SU-DHL-6 (cell line): Measurements from ENCODE around the gene LTC4S.

Experiments used
- EZH2phosphoT487 ChIP-seq: fragments of 200-600 bp; sonication (generic), shearing (Covaris generic); conservative IDR thresholded peaks from 2 replicates; pipeline ENCODE4 v1.6.1; 2018; ENCODE audit warnings: mild to moderate bottlenecking, antibody characterized with exemption, low read length, moderate library complexity, mixed read lengths
- TF ChIP-seq, protein P1 (sequence below): fragments of 200-600 bp; sonication (generic); IDR thresholded peaks from one replicate; pipeline ENCODE4 v1.5.1; 2017; ENCODE audit warnings: antibody characterized with exemption, mild to moderate bottlenecking, low read length, moderate library complexity; ENCODE audit not compliant: insufficient read depth, poor library complexity, severe bottlenecking

GRCh38 chr5:179771311-179771895, 22.4 kb upstream of the LTC4S start:
- TF ChIP-seq, protein P1, sequence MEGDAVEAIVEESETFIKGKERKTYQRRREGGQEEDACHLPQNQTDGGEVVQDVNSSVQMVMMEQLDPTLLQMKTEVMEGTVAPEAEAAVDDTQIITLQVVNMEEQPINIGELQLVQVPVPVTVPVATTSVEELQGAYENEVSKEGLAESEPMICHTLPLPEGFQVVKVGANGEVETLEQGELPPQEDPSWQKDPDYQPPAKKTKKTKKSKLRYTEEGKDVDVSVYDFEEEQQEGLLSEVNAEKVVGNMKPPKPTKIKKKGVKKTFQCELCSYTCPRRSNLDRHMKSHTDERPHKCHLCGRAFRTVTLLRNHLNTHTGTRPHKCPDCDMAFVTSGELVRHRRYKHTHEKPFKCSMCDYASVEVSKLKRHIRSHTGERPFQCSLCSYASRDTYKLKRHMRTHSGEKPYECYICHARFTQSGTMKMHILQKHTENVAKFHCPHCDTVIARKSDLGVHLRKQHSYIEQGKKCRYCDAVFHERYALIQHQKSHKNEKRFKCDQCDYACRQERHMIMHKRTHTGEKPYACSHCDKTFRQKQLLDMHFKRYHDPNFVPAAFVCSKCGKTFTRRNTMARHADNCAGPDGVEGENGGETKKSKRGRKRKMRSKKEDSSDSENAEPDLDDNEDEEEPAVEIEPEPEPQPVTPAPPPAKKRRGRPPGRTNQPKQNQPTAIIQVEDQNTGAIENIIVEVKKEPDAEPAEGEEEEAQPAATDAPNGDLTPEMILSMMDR = no peak
- no peak for TF ChIP-seq EZH2phosphoT487
